ENCODE results near the gene CAPZB.

- TF ChIP-seq PATZ1 (CRISPR knock-in tag; IDR thresholded peaks at IDR 0.05; ENCODE audit: borderline replicate concordance): no peak
- TF ChIP-seq CSDC2 (CRISPR knock-in tag; IDR thresholded peaks at IDR 0.05): no peak
- TF ChIP-seq, protein P1, sequence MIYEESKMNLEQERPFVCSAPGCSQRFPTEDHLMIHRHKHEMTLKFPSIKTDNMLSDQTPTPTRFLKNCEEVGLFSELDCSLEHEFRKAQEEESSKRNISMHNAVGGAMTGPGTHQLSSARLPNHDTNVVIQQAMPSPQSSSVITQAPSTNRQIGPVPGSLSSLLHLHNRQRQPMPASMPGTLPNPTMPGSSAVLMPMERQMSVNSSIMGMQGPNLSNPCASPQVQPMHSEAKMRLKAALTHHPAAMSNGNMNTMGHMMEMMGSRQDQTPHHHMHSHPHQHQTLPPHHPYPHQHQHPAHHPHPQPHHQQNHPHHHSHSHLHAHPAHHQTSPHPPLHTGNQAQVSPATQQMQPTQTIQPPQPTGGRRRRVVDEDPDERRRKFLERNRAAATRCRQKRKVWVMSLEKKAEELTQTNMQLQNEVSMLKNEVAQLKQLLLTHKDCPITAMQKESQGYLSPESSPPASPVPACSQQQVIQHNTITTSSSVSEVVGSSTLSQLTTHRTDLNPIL (CRISPR knock-in tag; IDR thresholded peaks at IDR 0.05; ENCODE audit: low read depth): no peak
- no peak for TF ChIP-seq TOX (CRISPR knock-in tag; IDR thresholded peaks at IDR 0.05; ENCODE audit: borderline replicate concordance)
These were observed 74.9 kb downstream of the CAPZB start for GRCh38 chr1:19410393-19410792.

Data from SK-N-SH treated with all-trans-retinoic acid at 6 μM for 48 hours (cell line).